Measurements from ENCODE around the gene LAMC2. TPM values are rescaled to one million over a fixed set of nuclear protein-coding genes. Genes with fewer than 3 reads are reported as not detected.
A peak's percentile ranks its signal among the peaks of the same experiment; 100 is the strongest.

The LAMC2 gene
- total RNA-seq, 1 donor from 2014 or later: 24.9 TPM

DNA sequence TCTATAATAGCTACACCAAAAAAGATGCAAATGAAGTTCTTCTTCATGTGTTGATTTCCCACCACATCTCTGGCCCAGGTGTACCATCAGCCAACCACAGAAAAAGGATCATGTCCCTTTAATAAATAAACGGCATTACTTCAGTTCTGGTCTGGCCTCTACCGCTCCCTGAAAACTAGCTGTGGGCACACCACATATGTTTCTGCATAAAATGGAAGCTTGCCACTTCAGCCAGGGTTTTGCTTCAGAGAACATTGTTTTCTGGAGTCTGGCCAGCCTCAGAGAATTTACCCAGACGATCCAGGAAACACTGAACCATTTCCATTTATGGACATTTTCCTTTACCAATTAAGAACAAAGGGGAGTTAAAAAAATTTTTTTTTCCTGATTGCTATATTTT is 5.8 kb upstream of the LAMC2 start:
- Histone ChIP-seq H3K4me1 (peaks cover 8% of the 10 kb centered on the region), H3K4me3 (no peak overlapping the region), H3K9me3 (no peaks in the 10 kb centered on the region), H3K27ac (peak overlapping the region; percentile 5), H3K36me3 (no peaks in the 10 kb centered on the region), H3K27me3 (ENCODE audit: low read depth) (no peaks in the 10 kb centered on the region)
- ATAC-seq: peak; percentile 82 to 83
- DNase-seq: no peak
- intact Hi-C loops (cut with DNase I): no loop called here
- TF ChIP-seq, protein P1, sequence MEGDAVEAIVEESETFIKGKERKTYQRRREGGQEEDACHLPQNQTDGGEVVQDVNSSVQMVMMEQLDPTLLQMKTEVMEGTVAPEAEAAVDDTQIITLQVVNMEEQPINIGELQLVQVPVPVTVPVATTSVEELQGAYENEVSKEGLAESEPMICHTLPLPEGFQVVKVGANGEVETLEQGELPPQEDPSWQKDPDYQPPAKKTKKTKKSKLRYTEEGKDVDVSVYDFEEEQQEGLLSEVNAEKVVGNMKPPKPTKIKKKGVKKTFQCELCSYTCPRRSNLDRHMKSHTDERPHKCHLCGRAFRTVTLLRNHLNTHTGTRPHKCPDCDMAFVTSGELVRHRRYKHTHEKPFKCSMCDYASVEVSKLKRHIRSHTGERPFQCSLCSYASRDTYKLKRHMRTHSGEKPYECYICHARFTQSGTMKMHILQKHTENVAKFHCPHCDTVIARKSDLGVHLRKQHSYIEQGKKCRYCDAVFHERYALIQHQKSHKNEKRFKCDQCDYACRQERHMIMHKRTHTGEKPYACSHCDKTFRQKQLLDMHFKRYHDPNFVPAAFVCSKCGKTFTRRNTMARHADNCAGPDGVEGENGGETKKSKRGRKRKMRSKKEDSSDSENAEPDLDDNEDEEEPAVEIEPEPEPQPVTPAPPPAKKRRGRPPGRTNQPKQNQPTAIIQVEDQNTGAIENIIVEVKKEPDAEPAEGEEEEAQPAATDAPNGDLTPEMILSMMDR (IDR thresholded peaks at IDR 0.05): no peak

DNA sequence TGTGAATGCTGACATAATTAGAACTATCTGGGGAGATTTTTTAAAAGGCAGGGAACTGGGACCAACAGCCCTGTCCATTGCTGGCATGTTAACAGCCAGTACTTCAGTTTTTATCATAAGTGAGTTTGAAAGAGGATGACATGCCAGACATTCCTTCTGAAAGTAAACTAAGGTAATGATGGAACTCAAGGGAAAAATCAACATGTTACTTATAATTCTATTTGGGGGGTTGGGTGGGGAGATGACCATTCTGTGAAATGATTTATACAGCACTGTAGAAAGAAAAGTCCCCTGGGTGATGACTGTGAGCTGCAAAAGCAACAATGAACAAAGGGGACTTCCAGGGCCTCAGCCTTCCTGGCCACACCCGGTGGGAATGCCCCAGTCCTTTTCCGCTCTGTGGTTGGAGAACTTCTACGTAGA is 5.4 kb upstream of the LAMC2 start:
- intact Hi-C loops (cut with DNase I): no loop called here
- no peaks in the 10 kb centered on the region for H3K9me3 ChIP-seq
- no peaks in the 10 kb centered on the region for H3K36me3 ChIP-seq
- TF ChIP-seq, protein P1 (IDR thresholded peaks at IDR 0.05): no peak
- ATAC-seq (peak; percentile 84 to 91), DNase-seq (no peak)
- peaks cover 8% of the 10 kb centered on the region for H3K4me1 ChIP-seq
- no peak overlapping the region for H3K4me3 ChIP-seq
- no peaks in the 10 kb centered on the region for H3K27me3 ChIP-seq (ENCODE audit: low read depth)
- H3K27ac ChIP-seq: peak overlapping the region; percentile 5

DNA sequence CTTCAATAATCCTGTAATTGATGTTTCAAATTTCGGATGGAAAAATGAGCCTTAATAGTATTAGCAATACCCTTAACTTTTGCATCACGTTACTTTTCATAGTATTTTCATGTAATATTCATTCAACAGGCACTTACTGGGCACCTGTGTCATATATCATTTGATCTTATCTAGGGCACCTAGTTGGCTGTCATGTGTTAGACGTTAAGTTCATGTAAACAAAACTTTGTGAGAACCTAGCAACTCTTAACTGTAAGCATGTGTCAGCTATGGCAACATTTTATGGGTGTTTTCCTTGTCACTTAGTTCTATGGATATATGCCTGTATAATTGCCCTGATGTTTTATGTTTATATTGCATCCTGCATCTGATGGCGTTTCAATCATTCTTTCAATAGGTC is 777 bp downstream of the LAMC2 start:
- intact Hi-C loops (cut with DNase I): no loop called here
- no peak for ATAC-seq

DNA sequence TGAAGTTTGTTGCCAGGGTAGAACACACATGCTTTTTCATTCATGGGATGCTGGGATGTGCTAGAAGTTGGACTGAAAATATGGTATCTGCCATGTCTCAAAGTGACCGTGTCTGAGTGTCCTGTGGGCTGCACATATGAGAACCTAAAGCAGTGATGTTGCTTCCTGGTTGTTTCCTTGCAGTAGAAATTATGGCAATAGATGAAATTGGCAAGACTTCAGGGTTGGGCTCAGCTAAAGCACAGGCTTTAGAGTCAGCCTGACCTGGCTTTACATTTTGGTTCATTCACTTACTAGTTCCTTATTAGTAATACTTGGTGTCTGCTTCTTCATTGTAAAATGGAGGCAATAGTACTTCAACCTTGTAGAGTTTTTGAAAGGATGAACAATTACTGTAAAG is 2.2 kb downstream of the LAMC2 start:
- Histone ChIP-seq H3K4me1 (no peaks in the 10 kb centered on the region), H3K27ac (no peak overlapping the region), H3K36me3 (no peaks in the 10 kb centered on the region), H3K9me3 (no peaks in the 10 kb centered on the region), H3K27me3 (ENCODE audit: low read depth) (no peaks in the 10 kb centered on the region), H3K4me3 (no peak overlapping the region)
- no peak for ATAC-seq
- intact Hi-C loops (cut with DNase I): no loop called here
- TF ChIP-seq, protein P1 (IDR thresholded peaks at IDR 0.05): no peak
- no peak for DNase-seq

More for the DNA sequence above, 777 bp downstream of the LAMC2 start:
- Histone ChIP-seq H3K4me3 (peak overlapping the region; percentile 50), H3K4me1 (no peaks in the 10 kb centered on the region), H3K9me3 (no peaks in the 10 kb centered on the region), H3K36me3 (no peaks in the 10 kb centered on the region), H3K27ac (no peak overlapping the region), H3K27me3 (ENCODE audit: low read depth) (no peaks in the 10 kb centered on the region)
- no peak for DNase-seq
- TF ChIP-seq, protein P1 (IDR thresholded peaks at IDR 0.05): no peak

DNA sequence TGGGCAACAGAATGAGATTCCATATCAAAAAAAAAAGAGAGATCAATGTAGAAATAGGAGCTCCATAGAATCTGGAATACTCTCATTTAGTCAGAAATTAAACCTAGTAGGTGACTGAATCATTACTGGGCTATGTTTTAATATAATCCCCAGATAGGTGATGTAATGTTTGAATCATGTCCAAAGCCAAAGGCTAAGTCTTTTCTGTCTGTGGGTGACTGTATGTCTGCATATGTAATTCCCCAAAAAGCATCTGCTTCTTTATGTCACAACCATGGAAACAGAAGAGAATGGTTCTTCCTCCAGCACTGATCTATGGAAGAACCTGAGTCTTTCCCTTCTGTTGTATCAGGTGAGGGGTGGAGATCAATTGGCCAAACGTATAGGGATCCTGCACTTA is 5.8 kb downstream of the LAMC2 start:
- Histone ChIP-seq H3K9me3 (no peaks in the 10 kb centered on the region), H3K36me3 (no peaks in the 10 kb centered on the region), H3K4me3 (no peak overlapping the region), H3K4me1 (no peaks in the 10 kb centered on the region), H3K27ac (no peak overlapping the region), H3K27me3 (ENCODE audit: low read depth) (no peaks in the 10 kb centered on the region)
- DNase-seq (no peak), ATAC-seq (no peak)
- TF ChIP-seq, protein P1 (IDR thresholded peaks at IDR 0.05): no peak
- intact Hi-C loops (cut with DNase I): no loop called here
